Suprapubic skin (tissue), 4 donors: ENCODE measurements around the gene SELENOF.

Source experiments
- POLR2A ChIP-seq, 2 donors: fragments of 450-650 bp; IDR thresholded peaks; one replicate each; pipeline ENCODE4 v1.6.1; 2017; ENCODE audit warnings: antibody characterized with exemption in 2 of 2, mild to moderate bottlenecking in 2 of 2, moderate library complexity in 2 of 2
- POLR2AphosphoS5 ChIP-seq, 3 donors: sonication (generic); formaldehyde crosslinking; IDR thresholded peaks; one replicate each; pipeline ENCODE4 v1.6.1; 2017; ENCODE audit warnings: antibody characterized with exemption in 3 of 3
- TF ChIP-seq, protein P1 (sequence below), 2 donors: fragments of 200-600 bp in 1 of 2; fragments of 450-650 bp in 1 of 2; sonication (generic) in 1 of 2; IDR thresholded peaks; one replicate each; pipeline ENCODE4 v1.5.1; 2016 to 2019; ENCODE audit warnings: antibody characterized with exemption in 2 of 2, mild to moderate bottlenecking in 1 of 2, moderate library complexity in 1 of 2

DNA sequence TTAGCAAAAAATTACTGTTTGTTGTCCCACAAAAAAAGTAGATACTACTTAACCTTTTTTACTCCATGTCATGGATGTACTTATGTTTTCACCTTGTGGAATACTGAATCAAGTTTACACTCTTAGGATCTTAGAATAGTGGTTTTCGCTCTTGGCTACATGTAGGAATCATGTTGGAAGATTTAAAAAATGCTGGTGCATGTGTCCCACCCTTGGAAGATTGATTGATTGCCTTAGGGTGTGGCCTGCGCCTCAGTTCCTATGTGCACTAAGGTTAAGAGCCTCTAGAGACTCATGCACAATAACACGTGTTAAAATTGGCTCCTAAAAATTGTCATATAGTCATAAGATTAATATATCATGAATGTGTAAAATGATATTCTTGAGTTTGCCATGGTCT is 25.5 kb upstream of the SELENOF start:
- TF ChIP-seq, protein P1, sequence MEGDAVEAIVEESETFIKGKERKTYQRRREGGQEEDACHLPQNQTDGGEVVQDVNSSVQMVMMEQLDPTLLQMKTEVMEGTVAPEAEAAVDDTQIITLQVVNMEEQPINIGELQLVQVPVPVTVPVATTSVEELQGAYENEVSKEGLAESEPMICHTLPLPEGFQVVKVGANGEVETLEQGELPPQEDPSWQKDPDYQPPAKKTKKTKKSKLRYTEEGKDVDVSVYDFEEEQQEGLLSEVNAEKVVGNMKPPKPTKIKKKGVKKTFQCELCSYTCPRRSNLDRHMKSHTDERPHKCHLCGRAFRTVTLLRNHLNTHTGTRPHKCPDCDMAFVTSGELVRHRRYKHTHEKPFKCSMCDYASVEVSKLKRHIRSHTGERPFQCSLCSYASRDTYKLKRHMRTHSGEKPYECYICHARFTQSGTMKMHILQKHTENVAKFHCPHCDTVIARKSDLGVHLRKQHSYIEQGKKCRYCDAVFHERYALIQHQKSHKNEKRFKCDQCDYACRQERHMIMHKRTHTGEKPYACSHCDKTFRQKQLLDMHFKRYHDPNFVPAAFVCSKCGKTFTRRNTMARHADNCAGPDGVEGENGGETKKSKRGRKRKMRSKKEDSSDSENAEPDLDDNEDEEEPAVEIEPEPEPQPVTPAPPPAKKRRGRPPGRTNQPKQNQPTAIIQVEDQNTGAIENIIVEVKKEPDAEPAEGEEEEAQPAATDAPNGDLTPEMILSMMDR (IDR thresholded peaks at IDR 0.05): no peak
- no peak for TF ChIP-seq POLR2AphosphoS5 (IDR thresholded peaks at IDR 0.05)
- no peak for TF ChIP-seq POLR2A (IDR thresholded peaks at IDR 0.05)
